ENCODE results near the gene POMGNT2.

DNA sequence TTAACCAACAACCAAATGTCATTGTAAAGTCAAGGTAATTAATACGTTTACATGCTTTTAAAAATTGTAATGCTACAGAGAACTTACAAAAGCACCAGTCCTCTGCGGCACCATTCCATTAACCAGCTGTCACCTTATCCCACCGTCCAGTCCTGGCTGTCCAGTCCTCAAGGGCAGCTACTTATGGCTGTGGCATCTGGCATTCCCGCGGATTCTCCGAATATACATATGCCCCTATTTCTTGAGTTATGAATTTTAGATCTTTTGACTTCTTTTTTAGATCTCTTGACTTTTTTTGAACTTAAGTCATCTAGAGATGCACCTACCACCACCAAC is 382 bp upstream of the POMGNT2 start:
- TF ChIP-seq, protein P1, sequence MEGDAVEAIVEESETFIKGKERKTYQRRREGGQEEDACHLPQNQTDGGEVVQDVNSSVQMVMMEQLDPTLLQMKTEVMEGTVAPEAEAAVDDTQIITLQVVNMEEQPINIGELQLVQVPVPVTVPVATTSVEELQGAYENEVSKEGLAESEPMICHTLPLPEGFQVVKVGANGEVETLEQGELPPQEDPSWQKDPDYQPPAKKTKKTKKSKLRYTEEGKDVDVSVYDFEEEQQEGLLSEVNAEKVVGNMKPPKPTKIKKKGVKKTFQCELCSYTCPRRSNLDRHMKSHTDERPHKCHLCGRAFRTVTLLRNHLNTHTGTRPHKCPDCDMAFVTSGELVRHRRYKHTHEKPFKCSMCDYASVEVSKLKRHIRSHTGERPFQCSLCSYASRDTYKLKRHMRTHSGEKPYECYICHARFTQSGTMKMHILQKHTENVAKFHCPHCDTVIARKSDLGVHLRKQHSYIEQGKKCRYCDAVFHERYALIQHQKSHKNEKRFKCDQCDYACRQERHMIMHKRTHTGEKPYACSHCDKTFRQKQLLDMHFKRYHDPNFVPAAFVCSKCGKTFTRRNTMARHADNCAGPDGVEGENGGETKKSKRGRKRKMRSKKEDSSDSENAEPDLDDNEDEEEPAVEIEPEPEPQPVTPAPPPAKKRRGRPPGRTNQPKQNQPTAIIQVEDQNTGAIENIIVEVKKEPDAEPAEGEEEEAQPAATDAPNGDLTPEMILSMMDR (IDR thresholded peaks at IDR 0.05) = no peak
- no peak for TF ChIP-seq POLR2A (IDR thresholded peaks at IDR 0.05)
